Esophagus mucosa (tissue), 1 donor: ENCODE data around the gene LBX2. TPM values are rescaled to one million over a fixed set of nuclear protein-coding genes. Genes with fewer than 3 reads are reported as not detected.

Experiments used
- ATAC-seq: fragments of 200-7000 bp; cut with Tn5 transposase; one replicate; pipeline ENCODE4 v1.9.1; 2020
- total RNA-seq: library from RNA; stranded (reverse); gene quantifications from one replicate; pipeline ENCODE4 v1.2.4, GENCODE V29; 2023
- donor health status: DM: yes; HTN: yes; CAD: no.

Gene LBX2
- total RNA-seq = 0.32 TPM

GRCh38 chr2:74499267-74499939, at the start of gene LBX2:
Gene LBX2, minus strand, starts transcription at chr2:74499603. Its CDS starts 66 bp downstream, at chr2:74499537.
- ATAC-seq = no peak

GRCh38 chr2:74548285-74548899, 49.0 kb upstream of the LBX2 start:
- ATAC-seq = no peak

- no peak for ATAC-seq
Measured at GRCh38 chr2:74546004-74546403, 46.6 kb upstream of the LBX2 start.

GRCh38 chr2:74544634-74545033, 45.2 kb upstream of the LBX2 start:
- no peak for ATAC-seq

- no peak for ATAC-seq
Measured at GRCh38 chr2:74542978-74543377, 43.6 kb upstream of the LBX2 start.

GRCh38 chr2:74540291-74540690, 40.9 kb upstream of the LBX2 start:
- ATAC-seq = no peak

- ATAC-seq = no peak
Measured at GRCh38 chr2:74538881-74539339, 39.5 kb upstream of the LBX2 start.

- ATAC-seq = no peak
Measured at GRCh38 chr2:74537140-74537539, 37.7 kb upstream of the LBX2 start.

GRCh38 chr2:74536166-74536950, 37.0 kb upstream of the LBX2 start:
- ATAC-seq = no peak

GRCh38 chr2:74535440-74535965, 36.1 kb upstream of the LBX2 start:
- ATAC-seq = no peak

GRCh38 chr2:74534411-74534810, 35.0 kb upstream of the LBX2 start:
- ATAC-seq = no peak

- no peak for ATAC-seq
Measured at GRCh38 chr2:74533464-74533863, 34.1 kb upstream of the LBX2 start.

- ATAC-seq = no peak
Measured at GRCh38 chr2:74532222-74532621, 32.8 kb upstream of the LBX2 start.

GRCh38 chr2:74531666-74532065, 32.3 kb upstream of the LBX2 start:
- ATAC-seq = no peak

- peak; percentile 1 for ATAC-seq
Measured at GRCh38 chr2:74530239-74531187, 31.1 kb upstream of the LBX2 start.

- ATAC-seq = peak; percentile 90
Measured at GRCh38 chr2:74529357-74530238, 30.2 kb upstream of the LBX2 start, which contains the start of the genes AUP1 and HTRA2. Gene AUP1, minus strand, starts transcription at chr2:74529706. Its CDS starts 77 bp downstream, at chr2:74529629. Gene HTRA2, plus strand, starts transcription at chr2:74529933. Its CDS starts 74 bp downstream, at chr2:74530007.

- no peak for ATAC-seq
Measured at GRCh38 chr2:74528600-74529356, 29.4 kb upstream of the LBX2 start.

GRCh38 chr2:74527741-74528140, 28.3 kb upstream of the LBX2 start:
- ATAC-seq = no peak

- no peak for ATAC-seq
Measured at GRCh38 chr2:74526649-74527230, 27.3 kb upstream of the LBX2 start.
